ENCODE measurements around the gene SPR. TPM values are rescaled to one million over a fixed set of nuclear protein-coding genes. Genes with fewer than 3 reads are reported as not detected.

SPR gene
- total and polyA plus RNA-seq, 2 of the 13 experiments (the other 11 are each of a cell fraction or from before 2014, with no cell fraction given), result 34.0 to 96.0 TPM

DNA sequence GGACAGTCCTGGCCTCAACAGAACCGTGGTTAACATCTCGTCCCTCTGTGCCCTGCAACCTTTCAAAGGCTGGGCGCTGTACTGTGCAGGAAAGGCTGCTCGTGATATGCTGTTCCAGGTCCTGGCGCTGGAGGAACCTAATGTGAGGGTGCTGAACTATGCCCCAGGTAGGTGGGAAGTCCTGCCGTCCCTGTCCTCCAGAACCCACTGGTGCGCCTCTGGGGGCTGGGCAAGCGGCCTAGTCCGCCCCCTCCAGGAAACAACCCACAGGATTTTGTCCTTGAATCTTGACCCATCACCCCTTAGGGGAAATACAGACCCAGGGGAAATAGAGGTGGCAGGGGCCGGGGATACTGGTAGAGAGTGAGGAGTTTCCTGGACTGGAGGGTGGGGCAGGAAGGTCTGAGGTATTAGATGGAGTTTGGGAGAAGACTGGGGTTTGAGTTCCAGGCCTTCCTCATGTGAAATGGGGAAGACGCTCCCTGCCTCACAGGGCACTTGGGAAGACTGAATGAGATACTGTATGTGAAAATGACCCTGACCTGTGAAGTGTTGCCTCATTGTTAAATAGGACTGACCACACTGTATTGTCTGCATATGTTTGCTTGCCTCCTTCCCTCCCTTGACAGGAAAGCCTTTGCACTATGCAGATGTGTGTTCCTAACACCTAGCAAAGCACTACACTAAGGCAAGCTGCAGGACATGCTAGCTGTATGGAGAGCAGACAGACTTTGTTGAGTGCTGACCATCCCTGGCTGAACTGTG, 1.4 kb downstream of the SPR start (continued):
- no peak for TF ChIP-seq NCOR1 (IDR thresholded peaks at IDR 0.05; ENCODE audit: borderline replicate concordance, low read length)
- TF ChIP-seq MED13 (CRISPR knock-in tag; IDR thresholded peaks at IDR 0.05), result no peak
- no peak for TF ChIP-seq ZNF775 (CRISPR knock-in tag; IDR thresholded peaks at IDR 0.05; ENCODE audit: borderline replicate concordance)
- no peak for TF ChIP-seq ZNF20 (CRISPR knock-in tag; IDR thresholded peaks at IDR 0.05)
- no peak for TF ChIP-seq ZNF468 (CRISPR knock-in tag; IDR thresholded peaks at IDR 0.05)
- no peak for TF ChIP-seq ZNF224 (CRISPR knock-in tag; IDR thresholded peaks at IDR 0.05)
- TF ChIP-seq, protein P1, sequence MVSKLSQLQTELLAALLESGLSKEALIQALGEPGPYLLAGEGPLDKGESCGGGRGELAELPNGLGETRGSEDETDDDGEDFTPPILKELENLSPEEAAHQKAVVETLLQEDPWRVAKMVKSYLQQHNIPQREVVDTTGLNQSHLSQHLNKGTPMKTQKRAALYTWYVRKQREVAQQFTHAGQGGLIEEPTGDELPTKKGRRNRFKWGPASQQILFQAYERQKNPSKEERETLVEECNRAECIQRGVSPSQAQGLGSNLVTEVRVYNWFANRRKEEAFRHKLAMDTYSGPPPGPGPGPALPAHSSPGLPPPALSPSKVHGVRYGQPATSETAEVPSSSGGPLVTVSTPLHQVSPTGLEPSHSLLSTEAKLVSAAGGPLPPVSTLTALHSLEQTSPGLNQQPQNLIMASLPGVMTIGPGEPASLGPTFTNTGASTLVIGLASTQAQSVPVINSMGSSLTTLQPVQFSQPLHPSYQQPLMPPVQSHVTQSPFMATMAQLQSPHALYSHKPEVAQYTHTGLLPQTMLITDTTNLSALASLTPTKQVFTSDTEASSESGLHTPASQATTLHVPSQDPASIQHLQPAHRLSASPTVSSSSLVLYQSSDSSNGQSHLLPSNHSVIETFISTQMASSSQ (IDR thresholded peaks at IDR 0.05; ENCODE audit: low read depth), result no peak
- TF ChIP-seq, protein P1 (CRISPR knock-in tag; IDR thresholded peaks at IDR 0.05; ENCODE audit: borderline replicate concordance), result no peak
- TF ChIP-seq ZSCAN21 (CRISPR knock-in tag; IDR thresholded peaks at IDR 0.05; ENCODE audit: borderline replicate concordance), result peak; percentile 53; the same call in 1 of the 2 replicates
- no peak for TF ChIP-seq ZSCAN12 (CRISPR knock-in tag; IDR thresholded peaks at IDR 0.05)
- TF ChIP-seq ZNF432 (CRISPR knock-in tag; IDR thresholded peaks at IDR 0.05; ENCODE audit: borderline replicate concordance), result no peak
- TF ChIP-seq PCBP1 (IDR thresholded peaks at IDR 0.05; ENCODE audit: borderline replicate concordance, low read depth, low read length), result no peak
- TF ChIP-seq, protein P2, sequence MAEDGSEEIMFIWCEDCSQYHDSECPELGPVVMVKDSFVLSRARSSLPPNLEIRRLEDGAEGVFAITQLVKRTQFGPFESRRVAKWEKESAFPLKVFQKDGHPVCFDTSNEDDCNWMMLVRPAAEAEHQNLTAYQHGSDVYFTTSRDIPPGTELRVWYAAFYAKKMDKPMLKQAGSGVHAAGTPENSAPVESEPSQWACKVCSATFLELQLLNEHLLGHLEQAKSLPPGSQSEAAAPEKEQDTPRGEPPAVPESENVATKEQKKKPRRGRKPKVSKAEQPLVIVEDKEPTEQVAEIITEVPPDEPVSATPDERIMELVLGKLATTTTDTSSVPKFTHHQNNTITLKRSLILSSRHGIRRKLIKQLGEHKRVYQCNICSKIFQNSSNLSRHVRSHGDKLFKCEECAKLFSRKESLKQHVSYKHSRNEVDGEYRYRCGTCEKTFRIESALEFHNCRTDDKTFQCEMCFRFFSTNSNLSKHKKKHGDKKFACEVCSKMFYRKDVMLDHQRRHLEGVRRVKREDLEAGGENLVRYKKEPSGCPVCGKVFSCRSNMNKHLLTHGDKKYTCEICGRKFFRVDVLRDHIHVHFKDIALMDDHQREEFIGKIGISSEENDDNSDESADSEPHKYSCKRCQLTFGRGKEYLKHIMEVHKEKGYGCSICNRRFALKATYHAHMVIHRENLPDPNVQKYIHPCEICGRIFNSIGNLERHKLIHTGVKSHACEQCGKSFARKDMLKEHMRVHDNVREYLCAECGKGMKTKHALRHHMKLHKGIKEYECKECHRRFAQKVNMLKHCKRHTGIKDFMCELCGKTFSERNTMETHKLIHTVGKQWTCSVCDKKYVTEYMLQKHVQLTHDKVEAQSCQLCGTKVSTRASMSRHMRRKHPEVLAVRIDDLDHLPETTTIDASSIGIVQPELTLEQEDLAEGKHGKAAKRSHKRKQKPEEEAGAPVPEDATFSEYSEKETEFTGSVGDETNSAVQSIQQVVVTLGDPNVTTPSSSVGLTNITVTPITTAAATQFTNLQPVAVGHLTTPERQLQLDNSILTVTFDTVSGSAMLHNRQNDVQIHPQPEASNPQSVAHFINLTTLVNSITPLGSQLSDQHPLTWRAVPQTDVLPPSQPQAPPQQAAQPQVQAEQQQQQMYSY (CRISPR knock-in tag; IDR thresholded peaks at IDR 0.05), result peak; percentile 52; the same call in 1 of the 2 replicates
- no peak for TF ChIP-seq HDAC6 (IDR thresholded peaks at IDR 0.05; ENCODE audit: low read depth, low read length)
- no peak for TF ChIP-seq ZNF430 (CRISPR knock-in tag; IDR thresholded peaks at IDR 0.05)
- TF ChIP-seq, protein P3, sequence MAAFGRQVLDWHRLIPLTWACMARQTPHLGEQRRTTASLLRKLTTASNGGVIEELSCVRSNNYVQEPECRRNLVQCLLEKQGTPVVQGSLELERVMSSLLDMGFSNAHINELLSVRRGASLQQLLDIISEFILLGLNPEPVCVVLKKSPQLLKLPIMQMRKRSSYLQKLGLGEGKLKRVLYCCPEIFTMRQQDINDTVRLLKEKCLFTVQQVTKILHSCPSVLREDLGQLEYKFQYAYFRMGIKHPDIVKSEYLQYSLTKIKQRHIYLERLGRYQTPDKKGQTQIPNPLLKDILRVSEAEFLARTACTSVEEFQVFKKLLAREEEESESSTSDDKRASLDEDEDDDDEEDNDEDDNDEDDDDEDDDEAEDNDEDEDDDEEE (CRISPR knock-in tag; IDR thresholded peaks at IDR 0.05), result 0 out of 2 replicates have a peak, but pooled peaks have one; percentile 4
- TF ChIP-seq NCOA1 (CRISPR knock-in tag; IDR thresholded peaks at IDR 0.05), result peak; percentile 36; the same call in 1 of the 2 replicates
- TF ChIP-seq ARNT (IDR thresholded peaks at IDR 0.05), result no peak
- no peak for TF ChIP-seq ZNF274 (CRISPR knock-in tag; IDR thresholded peaks at IDR 0.05)
- peak; percentile 98 for TF ChIP-seq SOX5 (CRISPR knock-in tag; IDR thresholded peaks at IDR 0.05; ENCODE audit: borderline replicate concordance)
- peak; percentile 72 for TF ChIP-seq ATF7 (IDR thresholded peaks at IDR 0.05)
- TF ChIP-seq ATF7 (CRISPR knock-in tag; IDR thresholded peaks at IDR 0.05), result no peak
- TF ChIP-seq TBX2 (CRISPR knock-in tag; IDR thresholded peaks at IDR 0.05; ENCODE audit: borderline replicate concordance), result peak; percentile 88
